Sigmoid colon (tissue), 4 donors: ENCODE data around the gene PLEKHA7.

Experiments
- CTCF ChIP-seq, 4 experiments: fragments of 450-650 bp in 3 of 4; fragments of 200-600 bp in 1 of 4; IDR thresholded peaks; one replicate each; pipeline ENCODE4 v1.5.1; 2016 to 2019; ENCODE audit warnings: antibody characterized with exemption in 4 of 4, mild to moderate bottlenecking in 3 of 4, moderate library complexity in 2 of 4
- POLR2AphosphoS5 ChIP-seq, 4 donors: sonication (generic); formaldehyde crosslinking; IDR thresholded peaks; one replicate each; pipeline ENCODE4 v1.6.1; 2017; ENCODE audit warnings: antibody characterized with exemption in 4 of 4

GRCh38 chr11:16856022-16856471 lies 158.2 kb downstream of the PLEKHA7 start:
- TF ChIP-seq CTCF (IDR thresholded peaks at IDR 0.05), result no peak
- no peak for TF ChIP-seq POLR2AphosphoS5 (IDR thresholded peaks at IDR 0.05)
